WTC11 (cell line): ENCODE measurements around the gene SURF2.

Experiments used
- AFF4 ChIP-seq: sonication (generic); formaldehyde crosslinking; IDR thresholded peaks from 2 replicates; pipeline ENCODE4 v1.8.1; 2023; ENCODE audit warnings: mild to moderate bottlenecking, missing genetic modification reagents, borderline replicate concordance
- ATF6 ChIP-seq: sonication (generic); formaldehyde crosslinking; IDR thresholded peaks from 2 replicates; pipeline ENCODE4 v1.8.1; 2023; ENCODE audit warnings: mild to moderate bottlenecking, missing genetic modification reagents
- FOXK1 ChIP-seq: sonication (generic); formaldehyde crosslinking; IDR thresholded peaks from 2 replicates; pipeline ENCODE4 v1.8.0; 2022; ENCODE audit warnings: mild to moderate bottlenecking, moderate library complexity, missing genetic modification reagents
- NFATC4 ChIP-seq: fragments of 250-450 bp; sonication (Bioruptor Pico); IDR thresholded peaks from 2 replicates; pipeline ENCODE4 v1.9.0; 2021; ENCODE audit warnings: mild to moderate bottlenecking
- NFYB ChIP-seq: sonication (generic); formaldehyde crosslinking; conservative IDR thresholded peaks from 2 replicates; pipeline ENCODE4 v1.8.0; 2022; ENCODE audit warnings: low read depth, missing genetic modification reagents
- SP1 ChIP-seq: sonication (generic); formaldehyde crosslinking; conservative IDR thresholded peaks from 2 replicates; pipeline ENCODE4 v1.8.1; 2022; ENCODE audit warnings: missing genetic modification reagents
- ZNF138 ChIP-seq: sonication (generic); formaldehyde crosslinking; conservative IDR thresholded peaks from 2 replicates; pipeline ENCODE4 v1.8.1; 2022; ENCODE audit warnings: mild to moderate bottlenecking, moderate library complexity, missing genetic modification reagents
- TF ChIP-seq, protein P1 (sequence below): fragments of 200-600 bp; IDR thresholded peaks from 2 replicates; pipeline ENCODE4 v1.8.0; 2022; ENCODE audit warnings: antibody characterized with exemption
- TF ChIP-seq, protein P2 (sequence below): sonication (generic); formaldehyde crosslinking; IDR thresholded peaks from 2 replicates; pipeline ENCODE4 v1.8.0; 2022; ENCODE audit warnings: mild to moderate bottlenecking, missing genetic modification reagents
- TF ChIP-seq, protein P3 (sequence below): sonication (generic); formaldehyde crosslinking; IDR thresholded peaks from 2 replicates; pipeline ENCODE4 v1.8.0; 2023; ENCODE audit warnings: missing genetic modification reagents

DNA sequence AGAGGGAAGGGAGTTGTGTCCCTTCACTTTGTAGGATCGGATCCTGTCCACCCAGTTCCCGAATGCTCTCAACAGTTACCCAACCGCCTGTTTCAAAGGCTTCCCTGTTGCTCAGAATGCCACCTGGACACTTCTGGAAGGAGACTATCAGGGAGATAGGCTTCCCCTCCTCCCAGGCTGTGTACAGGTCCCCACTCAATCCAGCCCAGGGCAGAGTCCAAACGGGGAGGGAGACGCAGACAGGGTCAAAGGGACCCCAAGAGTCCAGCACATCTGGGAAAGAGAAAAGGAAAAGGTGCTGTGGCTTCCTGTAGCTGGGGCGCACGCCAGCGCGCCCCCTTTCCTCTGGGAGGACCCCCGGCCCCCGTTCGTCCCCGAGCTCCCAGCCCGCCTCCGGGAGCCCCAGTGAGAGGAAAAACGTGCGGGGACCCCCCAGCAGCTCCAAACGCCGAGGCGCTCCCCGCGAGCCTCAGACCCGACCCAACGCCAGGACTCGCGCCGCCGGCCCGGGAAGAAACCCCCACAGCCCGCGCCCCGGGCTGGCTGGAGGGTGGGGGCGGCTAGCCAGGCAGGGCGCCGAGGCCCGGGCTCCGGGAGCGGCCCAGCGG lies 18.9 kb downstream of the SURF2 start:
- TF ChIP-seq, protein P1, sequence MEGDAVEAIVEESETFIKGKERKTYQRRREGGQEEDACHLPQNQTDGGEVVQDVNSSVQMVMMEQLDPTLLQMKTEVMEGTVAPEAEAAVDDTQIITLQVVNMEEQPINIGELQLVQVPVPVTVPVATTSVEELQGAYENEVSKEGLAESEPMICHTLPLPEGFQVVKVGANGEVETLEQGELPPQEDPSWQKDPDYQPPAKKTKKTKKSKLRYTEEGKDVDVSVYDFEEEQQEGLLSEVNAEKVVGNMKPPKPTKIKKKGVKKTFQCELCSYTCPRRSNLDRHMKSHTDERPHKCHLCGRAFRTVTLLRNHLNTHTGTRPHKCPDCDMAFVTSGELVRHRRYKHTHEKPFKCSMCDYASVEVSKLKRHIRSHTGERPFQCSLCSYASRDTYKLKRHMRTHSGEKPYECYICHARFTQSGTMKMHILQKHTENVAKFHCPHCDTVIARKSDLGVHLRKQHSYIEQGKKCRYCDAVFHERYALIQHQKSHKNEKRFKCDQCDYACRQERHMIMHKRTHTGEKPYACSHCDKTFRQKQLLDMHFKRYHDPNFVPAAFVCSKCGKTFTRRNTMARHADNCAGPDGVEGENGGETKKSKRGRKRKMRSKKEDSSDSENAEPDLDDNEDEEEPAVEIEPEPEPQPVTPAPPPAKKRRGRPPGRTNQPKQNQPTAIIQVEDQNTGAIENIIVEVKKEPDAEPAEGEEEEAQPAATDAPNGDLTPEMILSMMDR, result no peak; the same call in 1 of the 2 replicates
- no peak for TF ChIP-seq ATF6 (CRISPR knock-in tag)
- TF ChIP-seq ZNF138 (CRISPR knock-in tag), result no peak
- no peak for TF ChIP-seq AFF4 (CRISPR knock-in tag)
- TF ChIP-seq, protein P2, sequence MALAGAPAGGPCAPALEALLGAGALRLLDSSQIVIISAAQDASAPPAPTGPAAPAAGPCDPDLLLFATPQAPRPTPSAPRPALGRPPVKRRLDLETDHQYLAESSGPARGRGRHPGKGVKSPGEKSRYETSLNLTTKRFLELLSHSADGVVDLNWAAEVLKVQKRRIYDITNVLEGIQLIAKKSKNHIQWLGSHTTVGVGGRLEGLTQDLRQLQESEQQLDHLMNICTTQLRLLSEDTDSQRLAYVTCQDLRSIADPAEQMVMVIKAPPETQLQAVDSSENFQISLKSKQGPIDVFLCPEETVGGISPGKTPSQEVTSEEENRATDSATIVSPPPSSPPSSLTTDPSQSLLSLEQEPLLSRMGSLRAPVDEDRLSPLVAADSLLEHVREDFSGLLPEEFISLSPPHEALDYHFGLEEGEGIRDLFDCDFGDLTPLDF, result no peak
- no peak for TF ChIP-seq SP1
- TF ChIP-seq, protein P3, sequence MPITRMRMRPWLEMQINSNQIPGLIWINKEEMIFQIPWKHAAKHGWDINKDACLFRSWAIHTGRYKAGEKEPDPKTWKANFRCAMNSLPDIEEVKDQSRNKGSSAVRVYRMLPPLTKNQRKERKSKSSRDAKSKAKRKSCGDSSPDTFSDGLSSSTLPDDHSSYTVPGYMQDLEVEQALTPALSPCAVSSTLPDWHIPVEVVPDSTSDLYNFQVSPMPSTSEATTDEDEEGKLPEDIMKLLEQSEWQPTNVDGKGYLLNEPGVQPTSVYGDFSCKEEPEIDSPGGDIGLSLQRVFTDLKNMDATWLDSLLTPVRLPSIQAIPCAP (CRISPR knock-in tag), result no peak
- no peak for TF ChIP-seq NFATC4 (CRISPR knock-in tag)
- TF ChIP-seq NFYB (CRISPR knock-in tag), result no peak
- no peak for TF ChIP-seq FOXK1 (CRISPR knock-in tag)
